ENCODE results near the gene ATP1A2.

The ATP1A2 gene

DNA sequence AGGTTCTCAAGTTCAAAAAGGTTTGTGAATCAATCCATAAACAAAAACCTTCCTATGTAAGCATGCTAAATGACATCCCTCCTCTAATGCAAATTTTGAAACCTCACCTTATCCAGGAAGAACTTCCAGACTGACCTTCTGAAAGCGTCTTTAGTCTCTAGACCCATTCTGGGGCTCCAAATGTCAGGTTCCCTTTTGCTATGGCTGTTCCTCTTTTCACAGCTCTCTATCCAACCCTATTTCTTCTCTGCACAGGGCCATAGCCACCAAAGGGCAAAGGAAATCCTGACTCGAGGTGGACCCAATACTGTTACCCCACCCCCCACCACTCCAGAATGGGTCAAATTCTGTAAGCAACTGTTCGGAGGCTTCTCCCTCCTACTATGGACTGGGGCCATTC, 39.2 kb downstream of the ATP1A2 start:
- Histone ChIP-seq H3K4me2 (ENCODE audit: low read length) (no peak overlapping the region), H3K27me3 (ENCODE audit: control insufficient read depth, low read length) (peaks cover 4% of the 10 kb centered on the region), H3K27ac (ENCODE audit: low read depth, low read length) (no peak overlapping the region), H3K36me3 (ENCODE audit: control insufficient read depth, low read length) (no peaks in the 10 kb centered on the region), H3K9me3 (ENCODE audit: control insufficient read depth, insufficient read depth, low read length) (no peaks in the 10 kb centered on the region), H3K4me3 (ENCODE audit: low read length) (no peak overlapping the region), H3K9me2 (replicated peaks; ENCODE audit: control insufficient read depth, low read length) (no peaks in the 10 kb centered on the region), H3K4me1 (ENCODE audit: control insufficient read depth, low read length) (no peaks in the 10 kb centered on the region), H4K20me1 (ENCODE audit: control insufficient read depth, insufficient read depth, low read depth, low read length) (no peaks in the 10 kb centered on the region), H3K79me2 (ENCODE audit: control insufficient read depth, low read length) (no peaks in the 10 kb centered on the region), H3F3A (ENCODE audit: control insufficient read depth, insufficient read depth) (no peaks in the 10 kb centered on the region)
- no peak for TF ChIP-seq EZH2phosphoT487 (IDR thresholded peaks at IDR 0.05; ENCODE audit: borderline replicate concordance, low read length)
- TF ChIP-seq, protein P1, sequence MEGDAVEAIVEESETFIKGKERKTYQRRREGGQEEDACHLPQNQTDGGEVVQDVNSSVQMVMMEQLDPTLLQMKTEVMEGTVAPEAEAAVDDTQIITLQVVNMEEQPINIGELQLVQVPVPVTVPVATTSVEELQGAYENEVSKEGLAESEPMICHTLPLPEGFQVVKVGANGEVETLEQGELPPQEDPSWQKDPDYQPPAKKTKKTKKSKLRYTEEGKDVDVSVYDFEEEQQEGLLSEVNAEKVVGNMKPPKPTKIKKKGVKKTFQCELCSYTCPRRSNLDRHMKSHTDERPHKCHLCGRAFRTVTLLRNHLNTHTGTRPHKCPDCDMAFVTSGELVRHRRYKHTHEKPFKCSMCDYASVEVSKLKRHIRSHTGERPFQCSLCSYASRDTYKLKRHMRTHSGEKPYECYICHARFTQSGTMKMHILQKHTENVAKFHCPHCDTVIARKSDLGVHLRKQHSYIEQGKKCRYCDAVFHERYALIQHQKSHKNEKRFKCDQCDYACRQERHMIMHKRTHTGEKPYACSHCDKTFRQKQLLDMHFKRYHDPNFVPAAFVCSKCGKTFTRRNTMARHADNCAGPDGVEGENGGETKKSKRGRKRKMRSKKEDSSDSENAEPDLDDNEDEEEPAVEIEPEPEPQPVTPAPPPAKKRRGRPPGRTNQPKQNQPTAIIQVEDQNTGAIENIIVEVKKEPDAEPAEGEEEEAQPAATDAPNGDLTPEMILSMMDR (IDR thresholded peaks at IDR 0.05; ENCODE audit: low read depth, low read length, poor library complexity, severe bottlenecking), result no peak

DNA sequence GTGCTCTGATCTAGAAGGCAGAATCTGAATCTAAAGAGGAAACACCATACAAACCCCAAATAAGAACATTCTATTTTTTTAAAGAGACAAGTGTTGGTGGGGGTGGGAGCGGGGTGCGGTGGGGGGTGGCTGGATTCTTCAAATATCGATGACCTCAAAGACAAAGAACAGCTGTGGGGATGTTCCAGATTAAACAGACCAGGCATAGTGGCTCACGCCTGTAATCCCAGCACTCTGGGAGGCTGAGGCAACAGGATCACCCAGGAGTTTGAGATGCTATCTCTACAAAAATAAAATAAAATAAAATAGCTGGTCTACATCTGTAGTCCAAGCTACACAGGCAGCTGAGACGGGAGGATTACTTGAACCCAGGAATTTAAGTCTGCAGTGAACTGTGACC, 40.8 kb downstream of the ATP1A2 start:
- Histone ChIP-seq H3K9me3 (ENCODE audit: control insufficient read depth, insufficient read depth, low read length) (no peaks in the 10 kb centered on the region), H3K4me3 (ENCODE audit: low read length) (no peak overlapping the region), H3K27me3 (ENCODE audit: control insufficient read depth, low read length) (peaks cover 7% of the 10 kb centered on the region), H3K4me2 (ENCODE audit: low read length) (no peak overlapping the region), H4K20me1 (ENCODE audit: control insufficient read depth, insufficient read depth, low read depth, low read length) (no peaks in the 10 kb centered on the region), H3K27ac (ENCODE audit: low read depth, low read length) (no peak overlapping the region), H3K79me2 (ENCODE audit: control insufficient read depth, low read length) (no peaks in the 10 kb centered on the region), H3F3A (ENCODE audit: control insufficient read depth, insufficient read depth) (no peaks in the 10 kb centered on the region), H3K36me3 (ENCODE audit: control insufficient read depth, low read length) (no peaks in the 10 kb centered on the region), H3K9me2 (replicated peaks; ENCODE audit: control insufficient read depth, low read length) (no peaks in the 10 kb centered on the region), H3K4me1 (ENCODE audit: control insufficient read depth, low read length) (no peaks in the 10 kb centered on the region)
- no peak for TF ChIP-seq EZH2phosphoT487 (IDR thresholded peaks at IDR 0.05; ENCODE audit: borderline replicate concordance, low read length)
- TF ChIP-seq, protein P1 (IDR thresholded peaks at IDR 0.05; ENCODE audit: low read depth, low read length, poor library complexity, severe bottlenecking), result no peak

DNA sequence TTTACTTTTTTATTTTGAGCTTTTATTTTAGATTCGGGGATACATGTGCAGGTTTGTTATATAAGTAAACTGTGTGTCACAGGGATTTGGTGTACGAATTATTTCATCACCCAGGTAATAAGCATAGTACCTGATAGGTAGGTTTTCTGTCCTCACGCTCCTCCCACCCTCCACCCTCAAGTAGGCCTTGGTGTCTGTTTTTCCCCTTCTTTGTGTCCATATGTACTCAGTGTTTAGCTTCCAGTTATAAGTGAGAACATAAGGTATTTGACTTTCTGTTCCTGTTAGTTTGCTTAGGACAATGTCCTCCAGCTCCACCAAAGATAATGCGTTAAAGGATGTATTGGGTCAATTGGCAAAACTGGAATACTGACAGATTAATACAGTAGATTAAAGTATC, 41.6 kb downstream of the ATP1A2 start:
- Histone ChIP-seq H3K9me3 (ENCODE audit: control insufficient read depth, insufficient read depth, low read length) (no peaks in the 10 kb centered on the region), H3K36me3 (ENCODE audit: control insufficient read depth, low read length) (no peaks in the 10 kb centered on the region), H4K20me1 (ENCODE audit: control insufficient read depth, insufficient read depth, low read depth, low read length) (no peaks in the 10 kb centered on the region), H3K4me1 (ENCODE audit: control insufficient read depth, low read length) (no peaks in the 10 kb centered on the region), H3K27ac (ENCODE audit: low read depth, low read length) (no peak overlapping the region), H3K27me3 (ENCODE audit: control insufficient read depth, low read length) (peaks cover 9% of the 10 kb centered on the region), H3K4me2 (ENCODE audit: low read length) (no peak overlapping the region), H3F3A (ENCODE audit: control insufficient read depth, insufficient read depth) (no peaks in the 10 kb centered on the region), H3K4me3 (ENCODE audit: low read length) (no peak overlapping the region), H3K79me2 (ENCODE audit: control insufficient read depth, low read length) (no peaks in the 10 kb centered on the region), H3K9me2 (replicated peaks; ENCODE audit: control insufficient read depth, low read length) (no peaks in the 10 kb centered on the region)
- TF ChIP-seq, protein P1 (IDR thresholded peaks at IDR 0.05; ENCODE audit: low read depth, low read length, poor library complexity, severe bottlenecking), result no peak
- no peak for TF ChIP-seq EZH2phosphoT487 (IDR thresholded peaks at IDR 0.05; ENCODE audit: borderline replicate concordance, low read length)

DNA sequence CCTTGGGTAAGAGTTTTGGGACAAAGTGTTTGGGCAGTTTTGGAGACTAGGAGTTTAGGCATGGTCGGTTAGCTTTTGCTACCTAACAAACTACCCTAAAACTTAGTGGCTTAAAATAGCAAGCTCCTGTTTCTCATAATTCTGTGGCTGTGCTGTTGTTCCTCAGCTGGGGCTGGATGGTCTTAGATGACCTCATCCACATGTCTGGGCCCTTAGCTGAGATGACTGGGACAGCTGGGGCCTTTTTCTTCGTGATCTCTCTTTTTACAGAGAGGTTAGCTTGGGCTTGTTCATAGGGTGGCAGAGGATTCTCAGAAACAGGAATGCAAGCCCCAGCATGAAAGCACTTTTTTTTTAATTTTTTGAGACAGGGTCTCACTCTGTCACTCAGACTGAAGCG, 42.5 kb downstream of the ATP1A2 start:
- Histone ChIP-seq H3K4me2 (ENCODE audit: low read length) (no peak overlapping the region), H3K9me3 (ENCODE audit: control insufficient read depth, insufficient read depth, low read length) (no peaks in the 10 kb centered on the region), H3F3A (ENCODE audit: control insufficient read depth, insufficient read depth) (no peaks in the 10 kb centered on the region), H3K9me2 (replicated peaks; ENCODE audit: control insufficient read depth, low read length) (no peaks in the 10 kb centered on the region), H4K20me1 (ENCODE audit: control insufficient read depth, insufficient read depth, low read depth, low read length) (no peaks in the 10 kb centered on the region), H3K4me3 (ENCODE audit: low read length) (no peak overlapping the region), H3K4me1 (ENCODE audit: control insufficient read depth, low read length) (no peaks in the 10 kb centered on the region), H3K79me2 (ENCODE audit: control insufficient read depth, low read length) (no peaks in the 10 kb centered on the region), H3K27ac (ENCODE audit: low read depth, low read length) (no peak overlapping the region), H3K36me3 (ENCODE audit: control insufficient read depth, low read length) (no peaks in the 10 kb centered on the region), H3K27me3 (ENCODE audit: control insufficient read depth, low read length) (peaks cover 8% of the 10 kb centered on the region)
- TF ChIP-seq, protein P1 (IDR thresholded peaks at IDR 0.05; ENCODE audit: low read depth, low read length, poor library complexity, severe bottlenecking), result no peak
- TF ChIP-seq EZH2phosphoT487 (IDR thresholded peaks at IDR 0.05; ENCODE audit: borderline replicate concordance, low read length), result no peak
